ENCODE data around the gene B3GALT2.
A peak's percentile ranks its signal among the peaks of the same experiment; 100 is the strongest.

B3GALT2 gene

DNA sequence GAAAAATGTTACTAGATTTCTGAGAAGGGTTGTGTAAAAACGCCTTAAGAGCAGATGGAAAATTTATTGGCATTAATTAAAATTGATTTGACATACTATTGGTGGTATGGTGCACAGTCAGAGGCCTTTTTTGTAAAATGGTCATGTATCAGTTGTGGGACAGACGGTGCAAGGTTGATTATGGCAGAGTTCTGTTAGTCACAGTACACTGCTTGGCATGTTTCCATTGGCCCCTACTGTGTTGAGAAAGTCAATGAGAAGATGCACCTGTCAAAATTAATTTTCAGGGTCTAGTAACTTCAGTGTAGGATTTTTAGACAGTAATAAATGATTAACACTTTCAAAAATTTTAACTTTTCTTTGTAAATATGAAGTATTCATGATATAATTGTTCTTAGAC lies 4.4 kb downstream of the B3GALT2 start:
- no peak for FAIRE-seq

DNA sequence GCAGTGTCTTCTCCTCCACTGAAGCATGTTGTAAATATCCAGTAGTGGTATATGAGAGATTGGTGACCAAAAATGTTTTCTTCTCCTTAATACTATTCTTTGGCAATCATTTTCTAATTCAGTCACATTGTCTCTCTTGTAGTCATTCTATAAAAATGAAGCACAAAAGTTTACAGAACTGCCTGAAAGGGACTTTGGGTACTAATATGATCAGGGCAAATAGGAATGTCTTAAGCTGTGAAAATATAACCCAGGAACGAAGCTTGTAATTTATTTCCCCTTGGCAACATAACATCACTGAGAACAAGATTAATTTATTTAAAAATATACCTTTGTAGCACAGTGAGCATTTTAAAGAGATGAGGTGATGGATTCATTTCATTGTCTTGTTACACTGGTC lies 4.9 kb downstream of the B3GALT2 start:
- no peak for FAIRE-seq

DNA sequence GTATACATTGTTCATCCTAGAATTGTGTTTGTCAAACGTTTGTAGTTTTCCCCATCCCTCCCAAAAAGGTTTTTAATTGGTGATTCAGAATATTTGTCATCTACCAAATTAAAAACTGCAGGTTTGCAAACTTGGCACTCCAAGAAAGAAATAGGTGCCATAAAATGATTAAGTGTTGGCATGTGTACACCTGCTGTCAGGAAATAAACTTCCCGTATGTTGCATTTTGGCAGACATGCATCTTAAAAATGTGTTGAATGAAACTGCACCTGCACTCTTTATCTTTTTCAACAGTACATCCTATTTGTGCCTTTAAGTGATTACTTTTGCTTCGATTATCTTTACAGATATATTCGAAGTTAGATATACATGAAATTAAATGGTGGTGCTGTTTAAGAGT lies 7.3 kb downstream of the B3GALT2 start:
- no peak for FAIRE-seq

DNA sequence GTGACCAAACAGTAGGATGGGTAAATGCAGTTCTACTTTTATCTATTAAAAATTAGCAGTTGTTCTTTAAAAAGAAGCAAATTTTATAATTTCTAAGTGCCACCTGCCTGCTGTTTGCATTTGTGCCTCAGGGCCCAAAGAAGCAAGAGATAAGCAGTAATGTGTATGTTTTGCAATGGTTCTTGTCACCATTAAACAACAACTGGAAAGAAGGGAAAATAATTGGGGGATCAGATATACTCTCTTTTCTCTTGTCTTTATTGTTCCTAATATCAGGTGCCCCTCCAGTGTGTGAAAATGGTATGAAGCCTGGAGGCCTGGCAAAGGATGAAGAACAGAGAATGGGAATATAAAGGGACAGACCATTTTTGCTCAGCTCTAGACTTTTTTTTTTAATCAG lies 9.6 kb downstream of the B3GALT2 start:
- no peak for FAIRE-seq

DNA sequence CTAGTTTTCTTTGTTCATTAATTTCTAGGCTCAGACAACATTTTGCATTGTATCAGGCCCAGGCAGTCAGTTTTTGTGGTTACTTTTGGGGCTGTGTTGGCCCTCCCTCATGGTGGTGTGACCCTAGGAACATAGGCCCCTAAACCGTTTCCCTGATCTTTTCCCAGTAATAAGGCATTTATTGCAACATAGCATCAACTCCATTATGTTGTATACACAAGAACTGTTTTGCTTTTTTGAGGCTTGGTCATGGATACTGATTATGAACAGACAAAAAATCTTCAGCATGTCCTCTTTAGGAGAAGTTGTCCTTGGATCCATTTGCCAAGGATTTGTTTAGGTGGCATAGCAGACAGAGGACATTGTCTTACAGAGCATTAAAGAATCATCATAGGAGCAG lies 10.3 kb downstream of the B3GALT2 start:
- FAIRE-seq: no peak

DNA sequence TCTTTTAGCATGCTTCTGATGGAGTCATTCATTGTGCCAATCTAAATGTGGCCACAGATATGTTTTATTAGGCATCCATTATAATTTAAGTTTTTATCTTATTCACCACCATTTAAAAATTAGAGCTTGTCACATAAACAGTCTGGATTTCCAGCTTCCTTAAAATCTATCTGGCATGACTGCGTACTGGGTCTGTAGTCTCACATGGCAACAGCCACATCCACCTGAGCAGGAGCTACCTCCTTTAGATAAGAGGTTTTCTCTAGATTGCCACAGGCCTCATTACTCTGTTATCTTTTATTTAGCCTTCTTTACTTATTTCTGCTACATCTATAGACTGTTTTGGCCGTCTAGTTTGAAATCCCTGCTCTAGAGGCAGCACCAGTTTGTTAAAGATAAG lies 29.1 kb downstream of the B3GALT2 start:
- no peak for FAIRE-seq

DNA sequence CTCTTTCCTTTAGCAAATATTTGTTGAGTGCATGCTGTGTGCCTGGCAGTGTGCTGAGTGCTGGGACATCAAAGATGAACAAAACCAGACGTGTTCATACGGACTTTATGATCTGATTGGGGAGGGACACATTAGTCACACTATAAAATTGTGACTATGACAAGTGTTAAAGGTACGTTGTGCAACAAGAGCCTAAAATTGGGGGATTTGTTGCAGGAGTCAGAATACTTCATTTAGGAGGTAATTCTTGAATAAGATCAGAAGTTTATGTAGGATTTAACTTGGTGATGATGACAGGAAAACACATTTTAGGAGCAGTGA lies 29.6 kb downstream of the B3GALT2 start:
- no peak for FAIRE-seq

DNA sequence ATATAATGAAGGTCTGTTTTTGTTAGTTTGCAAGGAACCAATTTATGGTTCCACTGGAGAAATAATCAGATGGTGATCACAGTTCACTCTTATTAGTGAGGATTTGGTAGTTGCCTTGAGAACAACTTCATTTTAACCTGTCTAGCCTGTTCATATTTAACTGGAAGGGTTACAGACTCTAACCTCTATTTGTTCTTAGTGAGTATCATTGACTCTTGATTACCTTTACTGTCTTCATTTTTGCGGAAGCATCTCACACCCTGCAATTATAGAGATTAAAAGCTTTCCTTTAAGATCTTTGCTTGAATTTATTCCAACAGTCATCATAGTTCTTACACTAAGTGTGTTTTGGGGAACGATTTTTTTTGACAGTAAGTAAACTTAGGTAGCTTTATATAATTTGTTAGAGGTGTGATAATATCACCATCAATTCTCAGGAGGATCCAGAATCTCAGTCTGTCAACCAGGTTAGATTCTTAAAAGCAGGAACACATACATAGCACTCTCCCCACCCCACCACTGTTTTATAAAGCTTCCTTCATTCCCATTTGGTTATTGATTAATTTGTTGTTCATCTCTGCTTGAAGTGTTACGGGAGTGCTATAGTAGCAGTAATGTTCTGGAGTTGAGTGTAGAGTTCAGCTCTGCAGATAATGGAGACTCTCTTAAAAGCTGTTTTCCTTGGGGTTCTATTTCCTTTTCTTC lies 30.1 kb downstream of the B3GALT2 start:
- FAIRE-seq: no peak

DNA sequence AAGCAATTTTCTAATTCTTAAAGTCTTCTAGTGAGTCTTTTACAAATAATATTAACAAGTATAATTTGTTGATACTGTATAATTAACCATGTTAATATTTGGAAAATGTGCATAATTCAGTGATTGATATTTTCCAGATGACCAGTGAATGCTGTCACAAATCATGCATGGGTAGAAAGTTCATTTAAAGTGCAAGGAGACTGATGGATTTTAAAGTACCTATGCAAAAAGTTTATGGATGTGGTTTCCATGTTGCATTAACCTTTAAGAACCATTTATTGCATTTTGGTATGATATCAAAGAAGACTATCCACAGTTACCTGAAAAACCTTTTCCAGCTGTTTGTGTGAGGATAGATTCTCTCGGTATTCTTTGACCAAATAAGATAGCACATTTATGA lies 41.4 kb downstream of the B3GALT2 start:
- no peak for FAIRE-seq

DNA sequence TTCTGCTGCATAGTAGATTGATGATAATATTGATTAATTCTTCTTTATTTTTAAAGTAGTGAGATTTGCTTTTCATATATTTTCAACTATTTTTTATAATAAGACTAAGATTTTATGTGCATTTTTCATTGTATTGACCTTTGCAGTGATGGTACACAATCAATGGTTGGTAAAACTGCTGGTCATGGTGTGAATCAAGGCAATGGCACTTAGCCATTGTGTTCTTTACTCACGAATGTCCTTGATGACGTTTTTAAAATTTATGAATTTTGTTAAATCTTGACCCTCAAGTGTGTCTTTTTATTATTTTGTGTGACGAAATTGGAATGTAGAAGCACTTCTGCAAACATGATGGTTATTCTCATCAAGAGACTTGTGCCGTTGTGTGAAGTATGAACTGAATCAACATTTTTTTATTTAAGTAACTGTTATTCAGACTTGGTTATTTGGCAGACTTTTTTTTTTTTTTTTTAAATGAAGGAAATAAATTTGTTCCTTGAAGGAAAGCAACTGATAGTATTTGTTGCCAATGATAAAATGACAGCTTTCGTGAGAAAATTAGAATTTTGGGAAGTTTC lies 42.0 kb downstream of the B3GALT2 start:
- FAIRE-seq: no peak

DNA sequence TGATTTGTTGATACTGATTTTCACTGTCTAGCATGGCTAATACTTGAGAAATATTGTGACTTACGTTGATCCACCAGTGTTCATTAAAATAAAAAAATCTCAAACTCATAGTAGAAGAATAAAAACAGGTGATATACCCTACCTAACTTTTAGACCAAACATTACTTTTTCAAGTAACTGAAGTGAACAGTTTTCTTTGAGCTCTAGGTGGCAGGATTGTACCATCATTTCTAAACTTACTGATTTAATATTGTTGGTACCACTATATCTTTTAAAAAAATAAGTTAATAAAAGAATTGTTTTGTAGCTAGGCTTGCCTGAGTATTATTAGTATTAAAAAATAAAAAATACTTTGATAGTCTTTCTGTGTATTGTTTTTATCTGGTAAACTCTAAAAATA lies 43.1 kb downstream of the B3GALT2 start:
- FAIRE-seq: peak; percentile 18

DNA sequence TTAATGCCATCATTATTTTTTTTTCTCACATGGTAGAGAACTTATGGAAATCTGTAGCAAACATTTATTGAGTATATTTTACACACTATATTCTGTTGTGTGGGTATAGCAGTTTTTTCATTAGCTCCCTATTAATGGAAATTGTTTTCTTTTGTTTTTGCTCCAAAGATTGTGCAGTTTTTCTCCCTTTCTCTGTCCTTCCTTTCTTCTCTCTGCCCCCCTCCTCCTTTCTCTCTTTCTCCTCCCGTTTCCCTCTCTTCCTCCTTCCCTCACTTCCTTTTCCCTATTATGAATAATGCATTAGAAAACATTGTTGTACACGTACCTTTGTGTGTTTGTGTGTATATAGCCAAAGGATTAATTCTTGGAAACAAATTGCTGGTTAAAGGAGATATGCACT lies 44.0 kb downstream of the B3GALT2 start:
- FAIRE-seq: no peak

DNA sequence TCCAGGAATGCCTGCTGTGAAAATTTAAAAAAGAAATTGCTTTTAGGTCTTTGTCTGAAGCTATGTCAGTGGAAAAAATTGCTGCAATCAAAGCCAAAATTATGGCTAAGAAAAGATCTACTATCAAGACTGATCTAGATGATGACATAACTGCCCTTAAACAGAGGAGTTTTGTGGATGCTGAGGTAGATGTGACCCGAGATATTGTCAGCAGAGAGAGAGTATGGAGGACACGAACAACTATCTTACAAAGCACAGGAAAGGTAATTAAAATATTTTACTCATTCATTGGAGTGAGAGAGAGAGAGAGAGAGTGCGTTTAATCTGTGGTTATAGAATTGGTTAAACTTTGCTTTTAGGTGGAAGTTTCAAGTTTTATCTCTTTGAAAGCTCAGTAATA lies 44.6 kb downstream of the B3GALT2 start:
- no peak for FAIRE-seq

DNA sequence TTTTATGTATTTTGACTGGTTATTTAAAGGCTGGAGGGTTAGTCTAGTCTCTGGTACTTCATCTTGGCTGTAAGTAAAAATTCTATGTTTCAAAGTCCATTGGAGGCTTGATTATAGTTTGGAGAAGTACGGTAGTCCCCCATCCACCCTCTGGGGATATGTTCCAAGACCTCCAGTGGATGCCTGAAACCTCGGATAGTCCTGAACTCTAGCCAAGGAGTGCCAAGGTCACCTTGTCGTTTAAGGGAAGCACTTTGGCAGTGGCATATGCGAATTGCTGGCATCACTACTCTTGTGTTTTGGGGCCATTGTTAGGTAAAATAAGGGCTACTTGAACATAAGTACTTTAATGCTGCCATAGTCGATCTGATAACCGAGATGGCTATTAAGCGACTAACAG lies 46.2 kb downstream of the B3GALT2 start:
- FAIRE-seq: no peak

DNA sequence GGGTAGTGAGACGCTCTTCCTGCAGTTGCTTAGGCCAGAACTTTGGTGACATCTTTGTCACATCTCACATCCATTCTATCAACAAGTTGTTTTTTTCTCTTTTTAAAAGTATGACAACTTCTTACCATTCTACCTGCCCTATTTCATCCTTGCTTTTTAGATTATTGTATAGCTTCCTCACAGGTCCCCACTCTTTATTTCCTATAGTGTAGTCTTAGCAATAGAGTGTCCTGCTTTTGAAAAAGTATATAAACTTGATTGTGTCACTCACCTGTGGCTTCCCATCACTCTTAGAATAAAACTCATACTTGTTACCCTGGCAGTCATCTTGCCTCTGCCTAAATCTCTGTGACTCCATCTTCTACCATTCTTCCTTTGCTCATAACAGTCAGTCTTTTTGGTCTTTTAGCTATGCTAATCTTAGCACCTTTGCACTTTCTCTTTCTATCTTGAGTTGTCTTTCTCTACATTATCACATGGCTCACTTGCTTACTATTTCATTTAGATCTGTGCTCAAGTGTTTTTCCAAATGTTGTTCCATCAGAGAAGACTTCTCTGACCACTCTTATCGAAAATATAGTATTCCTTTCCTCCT lies 55.0 kb downstream of the B3GALT2 start:
- no peak for FAIRE-seq
